Stimulated activated naive B cell treated with anti-CD40 and anti-IgM and Interleukin-4, amounts not matched to agents 10 μg/mL and 1 μg/mL and 100 μg/mL, for 72 hours (primary cell): Measurements from ENCODE around the gene ELL.

ENCODE experiments used
- ATAC-seq, 2 donors: fragments of 150-1000 bp; cut with Tn5 transposase; replicated peaks; 2 replicates each; pipeline ENCODE4 v1.10.0; 2021; ENCODE audit warnings: moderate library complexity in 1 of 2
- DNase-seq: peaks from one replicate; pipeline ENCODE4 v3.0.0; 2021
- H3K27ac Mint-ChIP-seq: one replicate; pipeline ENCODE4 v1.8.0; 2022; ENCODE audit warnings: mild to moderate bottlenecking, mixed read lengths
- H3K27me3 Mint-ChIP-seq, 2 donors: one replicate each; pipeline ENCODE4 v1.8.0; 2022; ENCODE audit warnings: mixed read lengths in 2 of 2
- H3K36me3 Mint-ChIP-seq, 2 donors: one replicate each; pipeline ENCODE4 v1.8.0; 2022; ENCODE audit warnings: mixed read lengths in 2 of 2, mild to moderate bottlenecking in 1 of 2
- H3K4me1 Mint-ChIP-seq, 2 donors: one replicate each; pipeline ENCODE4 v1.8.0; 2022; ENCODE audit warnings: mixed read lengths in 2 of 2, mild to moderate bottlenecking in 1 of 2
- H3K4me3 Mint-ChIP-seq, 2 donors: one replicate each; pipeline ENCODE4 v1.8.0; 2022; ENCODE audit warnings: mild to moderate bottlenecking in 2 of 2, mixed read lengths in 2 of 2, moderate library complexity in 1 of 2
- H3K9me3 Mint-ChIP-seq, 2 donors: one replicate each; pipeline ENCODE4 v1.8.0; 2022; ENCODE audit warnings: mixed read lengths in 2 of 2, mild to moderate bottlenecking in 1 of 2

Gene ELL

DNA sequence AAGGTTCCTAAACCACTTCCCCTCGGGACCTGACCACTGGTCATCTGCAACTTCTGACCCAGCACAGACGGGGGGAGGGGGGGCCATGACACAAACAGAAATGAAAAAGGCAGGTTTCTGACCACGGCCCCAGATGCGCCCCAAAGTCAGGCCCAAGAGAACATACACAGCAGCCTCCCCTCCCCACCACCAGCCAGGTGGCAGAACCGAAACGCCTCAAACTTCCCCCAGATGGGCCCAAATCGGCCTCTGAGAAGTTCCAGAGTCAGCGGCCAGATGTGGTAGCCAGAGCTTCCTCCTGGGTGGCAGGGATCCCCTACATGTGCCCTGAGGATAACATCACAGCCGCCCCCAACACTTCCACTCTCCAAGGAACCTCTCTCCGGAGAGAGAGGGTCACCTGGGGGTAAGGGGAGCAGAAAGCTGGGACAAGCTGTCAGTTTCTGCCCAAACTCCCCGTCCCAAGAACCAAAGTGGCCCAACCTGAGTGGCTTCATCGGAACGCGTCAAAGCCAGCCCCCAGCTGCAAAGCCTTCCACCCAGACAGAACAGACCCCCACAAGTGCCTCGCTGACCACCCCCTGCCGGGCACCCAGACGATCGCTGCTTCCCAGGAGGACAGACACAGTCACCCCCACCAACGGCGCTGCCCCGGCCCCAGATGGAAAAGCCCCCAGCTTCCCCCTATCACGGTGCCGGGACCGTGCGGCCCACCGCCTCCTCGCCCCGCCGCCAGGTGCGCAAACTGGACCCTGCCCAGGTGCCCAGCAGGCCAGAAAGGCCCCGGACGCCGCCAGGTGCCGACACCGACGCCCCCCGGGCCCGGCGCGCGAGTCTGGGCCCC is 800 bp downstream of the ELL start:
- H3K36me3 Mint-ChIP-seq: peaks cover 2 to 9% of the 10 kb centered on the region in 2 donors
- no peaks in the 10 kb centered on the region for H3K9me3 Mint-ChIP-seq
- DNase-seq: peak; percentile 59
- H3K4me1 Mint-ChIP-seq: peaks cover 26 to 42% of the 10 kb centered on the region in 2 donors
- peak overlapping the region; percentile 99 for H3K27ac Mint-ChIP-seq
- ATAC-seq: peak; percentile 21 to 26
- peak overlapping the region; percentile 92 to 95 for H3K4me3 Mint-ChIP-seq
- H3K27me3 Mint-ChIP-seq: no peaks in the 10 kb centered on the region

DNA sequence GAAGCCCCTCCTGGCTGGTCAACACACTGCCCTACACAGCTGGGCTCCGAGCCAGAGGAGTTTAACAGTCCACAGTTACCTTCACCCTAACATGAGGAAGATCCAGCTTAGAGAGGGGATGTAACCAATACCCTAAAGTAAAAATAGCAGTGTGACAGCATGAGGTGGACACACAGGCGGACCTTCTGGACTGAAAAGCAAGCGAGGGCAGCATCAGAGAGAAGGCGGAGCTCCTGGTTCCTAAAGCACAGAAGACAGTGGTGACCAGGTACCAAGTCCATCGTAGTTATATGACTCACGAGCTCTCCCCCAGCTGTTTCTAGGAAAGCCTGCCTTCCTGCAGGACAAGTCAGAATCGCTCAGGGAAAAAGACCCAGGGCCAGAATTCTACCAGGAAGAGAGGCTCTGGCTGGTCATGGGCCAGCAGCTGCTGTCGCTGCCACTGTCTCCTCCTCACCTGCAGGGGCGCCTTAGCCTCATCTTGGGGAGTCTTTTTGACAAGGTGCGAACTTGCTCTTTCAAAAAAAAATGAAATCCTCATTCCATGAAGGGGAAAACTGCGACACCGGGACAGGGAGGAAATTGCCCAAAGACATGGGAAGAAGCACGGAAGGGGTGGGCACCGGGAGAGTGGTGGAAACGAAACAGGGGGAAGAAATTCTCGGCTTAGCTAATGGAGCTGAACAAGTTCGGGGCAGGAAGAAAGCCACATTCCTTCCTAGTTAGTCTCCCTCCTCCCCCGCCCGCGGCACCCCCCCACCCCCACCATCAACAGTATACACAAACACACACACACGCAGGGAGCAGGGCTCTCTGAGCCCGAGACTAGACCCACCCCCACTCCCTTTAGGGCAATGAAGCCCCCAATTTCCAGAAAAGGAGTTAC is 1.7 kb downstream of the ELL start:
- Mint-ChIP-seq H3K9me3 (no peaks in the 10 kb centered on the region), H3K4me1 (peaks cover 31 to 49% of the 10 kb centered on the region in 2 donors), H3K27ac (peak overlapping the region; percentile 99), H3K4me3 (peak overlapping the region; percentile 92 to 95), H3K36me3 (peaks cover 2 to 9% of the 10 kb centered on the region in 2 donors), H3K27me3 (no peaks in the 10 kb centered on the region)
- DNase-seq (peak; percentile 53), ATAC-seq (peak in 1 of 2 donors; percentile 20)

DNA sequence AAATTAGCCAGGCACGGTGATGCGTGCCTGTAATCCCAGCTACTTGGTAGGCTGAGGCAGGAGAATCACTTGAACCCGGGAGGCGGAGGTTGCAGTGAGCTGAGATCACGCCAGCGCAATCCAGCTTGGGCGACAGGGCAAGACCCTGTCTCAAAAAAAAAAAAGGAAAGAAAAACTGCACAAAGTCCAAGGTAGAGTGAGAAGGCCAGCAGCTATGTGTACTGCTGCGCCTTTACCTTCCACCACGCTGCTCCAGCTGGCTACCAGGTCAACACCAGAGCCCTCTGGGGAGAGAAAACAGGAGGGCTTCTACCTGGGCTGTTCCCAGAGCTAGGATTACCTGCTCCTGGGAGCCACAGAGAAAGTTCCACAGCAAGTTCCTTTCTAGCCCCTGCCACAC is 3.2 kb downstream of the ELL start:
- DNase-seq: no peak
- no peaks in the 10 kb centered on the region for H3K9me3 Mint-ChIP-seq
- no peak overlapping the region for H3K4me3 Mint-ChIP-seq
- peak overlapping the region; percentile 9 for H3K27ac Mint-ChIP-seq
- peaks cover 2 to 10% of the 10 kb centered on the region in 2 donors for H3K36me3 Mint-ChIP-seq
- ATAC-seq: no peak
- no peaks in the 10 kb centered on the region for H3K27me3 Mint-ChIP-seq
- peaks cover 37 to 60% of the 10 kb centered on the region in 2 donors for H3K4me1 Mint-ChIP-seq

DNA sequence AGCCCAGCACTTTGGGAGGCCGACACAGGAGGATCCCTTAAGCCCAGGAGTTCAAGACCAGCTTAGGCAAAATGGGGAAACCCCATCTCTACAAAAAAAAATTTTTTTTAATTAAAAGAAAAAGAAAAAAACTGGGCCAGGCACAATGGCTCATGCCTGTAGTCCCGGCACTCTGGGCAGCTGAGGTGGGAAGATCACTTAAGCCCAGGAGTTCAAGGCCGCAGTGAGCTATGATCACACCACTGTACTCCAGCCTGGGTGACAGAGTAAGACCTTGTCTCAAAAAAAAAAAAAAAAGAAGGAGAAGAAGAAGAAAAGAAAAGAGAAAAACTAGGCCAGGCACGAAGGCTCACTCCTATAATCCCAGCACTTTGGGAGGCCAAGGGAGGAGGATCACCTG is 4.3 kb downstream of the ELL start:
- peak overlapping the region in 1 of 2 donors; percentile 55 for H3K4me3 Mint-ChIP-seq
- peaks cover 2 to 16% of the 10 kb centered on the region in 2 donors for H3K36me3 Mint-ChIP-seq
- no peaks in the 10 kb centered on the region for H3K27me3 Mint-ChIP-seq

DNA sequence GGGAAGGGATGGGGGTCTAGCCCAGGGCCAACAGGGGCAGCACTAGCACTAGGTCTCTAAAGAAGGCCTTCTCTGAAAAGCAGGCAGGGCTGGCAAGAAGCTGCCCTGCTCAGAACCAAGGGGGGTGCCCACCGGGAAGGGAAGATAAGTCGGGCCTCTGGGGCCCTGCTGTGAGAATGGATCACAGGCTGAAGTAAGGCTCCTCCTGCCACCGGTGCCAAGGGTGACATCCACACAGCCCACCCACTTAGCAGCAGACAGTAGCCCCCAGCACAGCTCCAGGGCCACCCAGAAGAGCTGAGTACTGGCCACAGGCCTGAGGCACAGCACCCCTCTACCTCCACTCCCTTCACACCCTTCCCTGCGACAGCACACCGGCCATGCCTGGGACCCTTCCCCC is 5.9 kb downstream of the ELL start:
- H3K4me3 Mint-ChIP-seq: no peak overlapping the region
- DNase-seq: no peak
- H3K9me3 Mint-ChIP-seq: no peaks in the 10 kb centered on the region
- H3K27ac Mint-ChIP-seq: no peak overlapping the region
- no peak for ATAC-seq
- H3K36me3 Mint-ChIP-seq: peaks cover 2 to 10% of the 10 kb centered on the region in 2 donors
- no peaks in the 10 kb centered on the region for H3K27me3 Mint-ChIP-seq
- peaks cover 43 to 63% of the 10 kb centered on the region in 2 donors for H3K4me1 Mint-ChIP-seq

More for the DNA sequence above, 4.3 kb downstream of the ELL start:
- H3K9me3 Mint-ChIP-seq: no peaks in the 10 kb centered on the region
- H3K27ac Mint-ChIP-seq: no peak overlapping the region
- DNase-seq (no peak), ATAC-seq (no peak)
- peaks cover 43 to 65% of the 10 kb centered on the region in 2 donors for H3K4me1 Mint-ChIP-seq

DNA sequence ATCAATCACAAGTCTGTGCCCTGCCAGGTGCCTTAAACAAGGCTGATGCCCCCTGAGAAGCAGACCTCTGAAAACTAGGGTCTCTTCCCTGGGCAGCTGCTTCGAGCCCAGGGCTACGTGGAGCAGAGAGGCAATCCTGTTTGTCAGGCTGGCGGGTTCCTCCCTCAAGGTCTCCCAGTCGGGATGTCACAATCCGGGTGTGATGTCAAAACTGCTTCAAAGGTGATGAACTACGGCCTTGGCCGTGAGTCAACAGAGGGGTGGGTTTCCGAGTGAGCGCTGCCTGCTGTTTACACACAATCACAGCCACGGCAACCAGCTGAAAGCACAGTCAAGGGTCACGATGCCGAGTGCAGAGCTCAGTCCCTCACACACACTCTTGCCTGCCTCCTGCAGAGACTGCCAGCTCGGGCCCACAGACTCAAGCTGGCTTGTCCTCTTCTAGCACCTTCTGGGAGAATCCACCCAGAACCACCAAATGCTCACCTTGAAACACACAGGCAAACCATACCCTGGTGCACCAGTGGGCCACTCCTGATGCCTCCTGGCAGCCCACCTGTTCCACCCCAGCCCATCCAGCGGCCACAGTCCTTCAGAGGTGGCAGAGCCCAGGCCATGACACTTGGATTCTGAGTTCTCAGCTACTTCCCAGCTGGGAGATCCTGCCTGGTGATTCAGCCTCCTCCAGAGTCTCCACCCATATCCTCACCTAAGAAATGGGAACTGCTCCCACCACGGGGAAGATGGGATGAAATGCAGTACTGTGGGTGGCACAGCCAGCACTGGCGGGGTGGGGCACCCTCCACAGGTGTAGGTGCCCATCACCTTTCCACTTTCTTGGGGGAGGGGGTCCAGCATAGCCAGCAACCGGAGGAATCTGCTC is 6.8 kb downstream of the ELL start:
- peaks cover 37 to 59% of the 10 kb centered on the region in 2 donors for H3K4me1 Mint-ChIP-seq
- DNase-seq: no peak
- peaks cover 0 to 7% of the 10 kb centered on the region in 2 donors for H3K36me3 Mint-ChIP-seq
- H3K27me3 Mint-ChIP-seq: no peaks in the 10 kb centered on the region
- no peaks in the 10 kb centered on the region for H3K9me3 Mint-ChIP-seq
- H3K4me3 Mint-ChIP-seq: no peak overlapping the region
- no peak for ATAC-seq
- no peak overlapping the region for H3K27ac Mint-ChIP-seq

DNA sequence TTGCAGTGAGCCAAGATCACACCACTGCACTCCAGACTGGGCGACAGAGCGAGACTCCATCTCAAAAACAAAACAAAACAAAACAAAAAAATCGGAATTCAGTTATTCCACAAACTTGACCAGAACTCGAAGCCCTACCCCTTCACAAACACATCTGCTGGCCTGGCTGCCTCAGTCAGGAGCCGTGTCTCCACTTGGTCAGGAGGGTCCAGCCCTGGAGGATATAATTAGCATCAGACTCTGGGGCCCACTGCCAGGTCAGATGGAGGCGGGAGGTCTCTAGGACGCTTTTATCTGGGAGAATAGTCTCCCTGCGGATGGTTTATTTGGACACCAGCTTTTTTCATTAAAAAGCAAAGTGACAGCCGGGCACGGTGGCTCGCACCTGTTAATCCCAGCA is 8.0 kb downstream of the ELL start:
- Mint-ChIP-seq H3K27me3 (no peaks in the 10 kb centered on the region), H3K27ac (no peak overlapping the region), H3K4me3 (no peak overlapping the region), H3K36me3 (peaks cover 0 to 7% of the 10 kb centered on the region in 2 donors), H3K9me3 (no peaks in the 10 kb centered on the region), H3K4me1 (peaks cover 40 to 66% of the 10 kb centered on the region in 2 donors)
- ATAC-seq (no peak), DNase-seq (no peak)

DNA sequence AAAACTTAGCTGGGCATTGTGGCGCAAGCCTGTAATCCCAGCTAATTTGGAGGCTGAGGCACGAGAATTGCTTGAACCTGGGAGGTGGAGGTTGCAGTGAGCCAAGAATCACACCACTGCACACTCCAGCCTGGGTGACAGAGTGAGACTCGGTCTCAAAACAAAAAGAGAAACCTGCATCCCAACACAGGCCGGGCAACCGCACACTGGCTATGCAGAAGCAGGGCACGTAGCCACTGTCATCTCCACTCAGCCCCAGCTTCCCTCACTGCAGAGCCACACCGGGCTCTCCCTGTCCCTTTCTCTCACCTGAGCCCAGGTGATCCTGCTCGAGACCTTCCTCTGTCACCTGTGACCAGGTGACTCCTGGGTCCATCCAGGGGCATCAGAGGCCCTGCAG is 11.7 kb downstream of the ELL start:
- DNase-seq (no peak), ATAC-seq (no peak)
- no peak overlapping the region for H3K27ac Mint-ChIP-seq
- no peaks in the 10 kb centered on the region for H3K9me3 Mint-ChIP-seq
- H3K27me3 Mint-ChIP-seq: no peaks in the 10 kb centered on the region
- peaks cover 0 to 10% of the 10 kb centered on the region in 2 donors for H3K36me3 Mint-ChIP-seq
- H3K4me1 Mint-ChIP-seq: peaks cover 44 to 64% of the 10 kb centered on the region in 2 donors
- H3K4me3 Mint-ChIP-seq: no peak overlapping the region

DNA sequence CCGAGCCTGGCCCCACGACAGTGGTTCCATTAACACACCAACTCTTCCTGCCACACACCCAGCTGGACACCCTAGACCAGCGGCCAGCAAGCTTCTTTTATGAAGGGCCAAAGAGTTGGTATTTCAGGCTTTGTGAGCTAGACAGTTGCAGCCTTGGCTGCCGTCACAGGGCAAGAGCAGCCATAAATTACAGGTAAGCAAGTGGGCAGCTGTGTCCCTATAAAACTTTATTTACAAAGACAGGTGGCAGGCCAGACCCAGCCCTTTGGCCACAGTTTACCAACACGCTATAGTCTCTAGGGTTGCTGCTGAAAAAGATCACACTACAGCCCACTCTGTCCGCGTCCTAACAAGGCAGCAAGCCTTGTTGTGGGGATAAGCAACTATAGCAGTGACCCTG is 13.3 kb downstream of the ELL start:
- peaks cover 54 to 69% of the 10 kb centered on the region in 2 donors for H3K4me1 Mint-ChIP-seq
- ATAC-seq: no peak

DNA sequence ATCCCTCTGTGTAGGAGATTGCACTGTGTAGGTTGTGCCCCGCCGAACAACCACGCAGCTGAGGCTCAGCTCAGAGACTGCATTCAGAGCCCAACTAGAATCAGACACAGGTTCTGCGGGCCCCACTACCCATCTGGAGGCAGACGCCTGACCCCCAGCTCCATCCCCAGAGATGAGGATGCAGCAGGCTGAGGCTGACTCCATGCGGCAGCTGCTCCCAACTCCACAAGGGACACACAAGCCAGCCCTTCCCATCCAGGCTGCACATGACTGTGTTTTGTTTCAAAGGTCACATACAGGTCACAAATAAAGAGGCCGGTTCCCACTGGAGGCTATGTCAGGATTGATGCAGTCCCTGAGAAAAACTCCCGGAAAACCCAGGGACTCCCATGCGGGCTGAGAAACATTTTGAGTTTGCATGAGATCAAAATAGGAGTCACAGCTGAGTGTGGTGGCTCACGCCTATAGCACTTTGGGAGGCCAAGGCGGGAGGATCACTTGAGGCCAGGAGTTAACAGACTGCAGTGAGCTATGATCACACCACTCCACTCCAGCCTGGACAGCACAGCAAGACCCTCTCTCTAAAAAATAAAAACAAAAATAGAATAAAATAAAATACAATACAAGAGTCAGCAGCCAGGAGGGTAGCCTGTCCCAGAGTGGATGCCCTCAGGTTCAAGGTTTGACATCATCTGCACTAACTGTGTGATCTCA is 14.0 kb downstream of the ELL start:
- Mint-ChIP-seq H3K4me1 (peaks cover 55 to 69% of the 10 kb centered on the region in 2 donors), H3K27me3 (no peaks in the 10 kb centered on the region), H3K36me3 (peaks cover 0 to 3% of the 10 kb centered on the region in 2 donors), H3K9me3 (no peaks in the 10 kb centered on the region), H3K4me3 (no peak overlapping the region), H3K27ac (peak overlapping the region; percentile 20)
- no peak for ATAC-seq
- no peak for DNase-seq

More for the DNA sequence above, 13.3 kb downstream of the ELL start:
- no peaks in the 10 kb centered on the region for H3K27me3 Mint-ChIP-seq
- H3K4me3 Mint-ChIP-seq: no peak overlapping the region
- peaks cover 0 to 8% of the 10 kb centered on the region in 2 donors for H3K36me3 Mint-ChIP-seq
- no peaks in the 10 kb centered on the region for H3K9me3 Mint-ChIP-seq
- no peak overlapping the region for H3K27ac Mint-ChIP-seq
- no peak for DNase-seq

DNA sequence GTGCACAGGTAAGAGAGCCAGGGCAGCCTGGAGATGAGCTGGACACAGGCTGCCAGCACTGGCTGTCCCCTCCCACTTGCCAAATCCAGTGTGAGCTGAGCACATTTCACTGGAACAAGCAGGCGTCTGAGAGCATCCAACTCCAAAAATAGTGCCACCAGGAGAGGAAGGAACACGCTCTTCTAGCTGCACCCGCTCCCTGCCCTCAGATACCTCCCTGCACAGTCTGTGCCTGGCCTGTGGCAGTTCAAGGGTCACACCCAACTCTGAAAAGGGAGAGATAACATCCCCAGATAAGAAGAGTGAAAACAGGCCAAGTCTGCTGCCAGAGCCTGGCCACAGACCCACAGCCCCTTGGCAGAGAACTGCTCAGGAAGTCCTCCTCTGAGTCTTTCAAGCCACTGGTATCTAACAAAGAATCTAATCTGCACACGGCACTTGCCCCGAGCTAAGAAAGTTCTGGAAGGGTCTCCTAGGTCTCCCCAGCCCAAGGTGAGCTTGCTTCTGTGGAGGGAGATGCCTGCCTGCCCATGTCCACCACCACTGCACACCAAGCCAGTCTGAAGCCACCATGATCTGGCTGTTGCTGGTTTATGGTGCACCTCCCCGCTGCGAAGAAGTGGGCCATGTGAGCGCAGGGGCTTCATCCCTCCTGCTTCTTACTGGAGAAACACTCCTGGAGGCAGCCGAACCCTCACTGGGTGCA is 14.7 kb downstream of the ELL start:
- no peak for DNase-seq
- H3K36me3 Mint-ChIP-seq: peaks cover 0 to 3% of the 10 kb centered on the region in 2 donors
- peak overlapping the region; percentile 20 for H3K27ac Mint-ChIP-seq
- ATAC-seq: no peak
- H3K9me3 Mint-ChIP-seq: no peaks in the 10 kb centered on the region
- H3K4me1 Mint-ChIP-seq: peaks cover 58 to 76% of the 10 kb centered on the region in 2 donors
- no peaks in the 10 kb centered on the region for H3K27me3 Mint-ChIP-seq
- no peak overlapping the region for H3K4me3 Mint-ChIP-seq

DNA sequence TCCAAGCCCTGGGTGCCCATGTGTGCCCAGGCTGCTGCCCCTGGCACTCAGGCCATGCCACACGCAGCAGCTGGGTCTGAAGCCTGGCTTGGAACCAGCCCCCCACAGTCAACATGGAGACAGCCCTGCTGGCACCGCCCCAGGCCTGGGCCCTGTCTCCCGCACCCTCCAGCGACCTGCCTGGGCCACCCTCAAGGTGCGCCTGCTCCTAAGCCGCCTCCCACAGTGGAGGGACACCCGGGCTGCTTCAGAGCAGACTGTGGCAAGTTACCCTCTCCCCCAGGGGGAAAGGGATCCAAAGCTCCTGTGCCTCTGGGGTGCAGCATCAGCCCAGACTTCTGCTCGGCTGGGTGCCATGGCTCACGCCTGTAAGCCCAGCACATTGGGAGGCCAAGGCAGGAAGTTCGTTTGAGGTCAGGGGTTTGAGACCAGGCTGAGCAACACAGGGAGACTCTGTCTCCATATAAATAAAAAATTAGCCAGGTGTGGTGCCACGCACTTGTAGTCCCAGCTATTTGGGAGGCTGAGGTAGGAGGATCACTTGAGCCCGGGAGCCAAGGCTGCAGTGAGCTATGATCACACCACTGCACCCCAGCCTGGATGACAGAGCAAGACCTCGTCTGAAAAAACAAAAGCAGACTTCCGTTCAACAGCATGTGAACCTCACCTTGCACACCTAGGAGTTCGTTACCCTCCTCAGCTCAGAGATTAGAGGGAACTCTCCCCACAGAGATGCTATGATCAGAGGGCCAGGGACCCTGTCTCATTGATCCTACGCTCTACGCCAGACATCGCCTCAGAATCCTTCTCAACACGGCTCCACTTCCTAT is 15.6 kb downstream of the ELL start:
- peaks cover 0 to 7% of the 10 kb centered on the region in 2 donors for H3K36me3 Mint-ChIP-seq
- no peaks in the 10 kb centered on the region for H3K27me3 Mint-ChIP-seq
- no peak overlapping the region for H3K4me3 Mint-ChIP-seq
- ATAC-seq: no peak
- peaks cover 65 to 84% of the 10 kb centered on the region in 2 donors for H3K4me1 Mint-ChIP-seq
- H3K9me3 Mint-ChIP-seq: no peaks in the 10 kb centered on the region
- no peak overlapping the region for H3K27ac Mint-ChIP-seq
- DNase-seq: no peak
